ENCODE results near the gene CAPSL. TPM values are rescaled to one million over a fixed set of nuclear protein-coding genes. Genes with fewer than 3 reads are reported as not detected.

CAPSL gene
- total and polyA plus RNA-seq, 9 of the 15 experiments (the other 6 are each of a cell fraction or from before 2014, with no cell fraction given) = not detected

DNA sequence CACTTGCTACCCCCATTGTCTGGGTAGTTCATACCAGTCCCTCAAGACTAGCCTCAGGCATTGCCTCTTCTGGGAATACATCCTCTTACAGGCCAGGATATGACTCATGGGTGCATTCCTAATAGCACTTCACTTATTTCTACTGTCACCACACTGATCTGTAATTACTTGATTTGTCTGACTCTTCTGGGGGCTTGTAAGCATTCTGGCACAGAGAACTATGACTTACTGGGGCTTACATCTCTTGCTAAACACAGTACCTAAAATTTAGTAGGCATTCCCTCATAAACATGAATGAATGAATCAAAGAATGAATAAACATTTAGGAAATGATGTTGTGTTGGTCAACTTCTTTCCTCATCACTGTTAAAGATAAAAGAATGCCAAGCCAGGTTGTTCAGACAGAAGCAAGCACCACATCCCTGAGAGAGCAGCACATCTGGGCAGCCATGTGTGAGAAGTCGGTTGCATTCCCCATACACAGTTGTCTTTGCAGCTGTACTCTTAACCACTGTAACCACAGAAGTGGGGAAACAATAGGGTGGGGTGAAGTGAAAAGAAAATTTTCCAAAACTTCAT, 54.1 kb downstream of the CAPSL start (continued):
- no peak for TF ChIP-seq ADNP (tag; IDR thresholded peaks at IDR 0.05)

DNA sequence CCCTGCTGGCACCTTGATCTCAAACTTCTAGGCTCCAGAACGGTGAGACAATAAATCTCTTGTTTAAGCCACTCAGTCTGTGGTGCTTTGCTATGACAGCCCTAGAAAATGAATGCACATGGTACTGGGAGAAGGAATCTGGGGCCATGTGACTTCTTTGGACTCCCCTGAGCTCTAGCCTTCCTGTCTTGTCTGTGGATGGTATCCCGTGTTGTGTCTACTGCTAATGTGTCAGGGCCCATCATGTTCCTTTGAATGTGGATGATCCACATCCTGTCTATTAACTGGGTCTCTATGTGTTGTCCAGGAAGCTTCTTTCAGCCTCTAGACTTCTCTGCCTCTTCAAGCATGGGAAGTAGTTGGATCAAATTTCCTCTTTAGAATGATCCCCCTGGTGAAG, 56.7 kb downstream of the CAPSL start:
- 0% methylated on average over 2 of the region's 2 CpGs for WGBS (ENCODE audit: insufficient coverage, low coverage, missing lambda C conversion rate)
- Histone ChIP-seq H2AFZ (ENCODE audit: low read depth, low read length) (no peak overlapping the region), H3K4me3 (no peak overlapping the region), H3K79me2 (ENCODE audit: control insufficient read depth, insufficient read depth, low read length) (no peaks in the 10 kb centered on the region), H3K9me3 (replicated peaks; ENCODE audit: control insufficient read depth, insufficient read depth, low read depth, low read length) (no peaks in the 10 kb centered on the region), H3K27me3 (ENCODE audit: control insufficient read depth in 2 of 2, insufficient read depth in 2 of 2, low read length in 2 of 2) (no peaks in the 10 kb centered on the region), H3K27ac (ENCODE audit: extremely low read depth, low read depth, low read length) (no peak overlapping the region), H3K4me2 (ENCODE audit: insufficient read depth, low read length) (no peak overlapping the region), H3K36me3 (ENCODE audit: control insufficient read depth, insufficient read depth, low read length) (no peaks in the 10 kb centered on the region), H3K9me1 (ENCODE audit: control insufficient read depth, insufficient read depth, low read length) (no peaks in the 10 kb centered on the region), H4K20me1 (replicated peaks; ENCODE audit: control insufficient read depth, insufficient read depth, low read length) (no peaks in the 10 kb centered on the region), H3K4me1 (replicated peaks in 1 of 2; ENCODE audit: control insufficient read depth in 2 of 2, insufficient read depth in 2 of 2, low read length in 2 of 2) (no peaks in the 10 kb centered on the region), H3K9ac (ENCODE audit: insufficient read depth in 1 of 2, low read depth in 2 of 2, low read length in 2 of 2) (no peak overlapping the region)
- in situ Hi-C loops (cut with MboI) = no loop called here
- intact Hi-C loops (cut with micrococcal nuclease) = no loop called here
- ChIA-PET POLR2A (no interaction called here), CTCF (ENCODE audit: low intra/inter-chr PET ratio) (no interaction called here)
- ATAC-seq = no peak
- no TSS peak for BruUV-seq (replicated peaks)
- DNase-seq (ENCODE audit: extremely low read depth in 1 of 4, low spot score in 3 of 4) = no peak
- FAIRE-seq = no peak
- TF ChIP-seq ZNF143 (CRISPR knock-in tag; IDR thresholded peaks at IDR 0.05) = no peak
- no peak for TF ChIP-seq HDAC2 (IDR thresholded peaks at IDR 0.05)
- no peak for TF ChIP-seq RCOR1 (IDR thresholded peaks at IDR 0.05; ENCODE audit: borderline replicate concordance in 1 of 2, low read depth in 2 of 2, low read length in 2 of 2)
- TF ChIP-seq, protein P1, sequence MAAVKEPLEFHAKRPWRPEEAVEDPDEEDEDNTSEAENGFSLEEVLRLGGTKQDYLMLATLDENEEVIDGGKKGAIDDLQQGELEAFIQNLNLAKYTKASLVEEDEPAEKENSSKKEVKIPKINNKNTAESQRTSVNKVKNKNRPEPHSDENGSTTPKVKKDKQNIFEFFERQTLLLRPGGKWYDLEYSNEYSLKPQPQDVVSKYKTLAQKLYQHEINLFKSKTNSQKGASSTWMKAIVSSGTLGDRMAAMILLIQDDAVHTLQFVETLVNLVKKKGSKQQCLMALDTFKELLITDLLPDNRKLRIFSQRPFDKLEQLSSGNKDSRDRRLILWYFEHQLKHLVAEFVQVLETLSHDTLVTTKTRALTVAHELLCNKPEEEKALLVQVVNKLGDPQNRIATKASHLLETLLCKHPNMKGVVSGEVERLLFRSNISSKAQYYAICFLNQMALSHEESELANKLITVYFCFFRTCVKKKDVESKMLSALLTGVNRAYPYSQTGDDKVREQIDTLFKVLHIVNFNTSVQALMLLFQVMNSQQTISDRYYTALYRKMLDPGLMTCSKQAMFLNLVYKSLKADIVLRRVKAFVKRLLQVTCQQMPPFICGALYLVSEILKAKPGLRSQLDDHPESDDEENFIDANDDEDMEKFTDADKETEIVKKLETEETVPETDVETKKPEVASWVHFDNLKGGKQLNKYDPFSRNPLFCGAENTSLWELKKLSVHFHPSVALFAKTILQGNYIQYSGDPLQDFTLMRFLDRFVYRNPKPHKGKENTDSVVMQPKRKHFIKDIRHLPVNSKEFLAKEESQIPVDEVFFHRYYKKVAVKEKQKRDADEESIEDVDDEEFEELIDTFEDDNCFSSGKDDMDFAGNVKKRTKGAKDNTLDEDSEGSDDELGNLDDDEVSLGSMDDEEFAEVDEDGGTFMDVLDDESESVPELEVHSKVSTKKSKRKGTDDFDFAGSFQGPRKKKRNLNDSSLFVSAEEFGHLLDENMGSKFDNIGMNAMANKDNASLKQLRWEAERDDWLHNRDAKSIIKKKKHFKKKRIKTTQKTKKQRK (IDR thresholded peaks at IDR 0.05; ENCODE audit: borderline replicate concordance, low read depth, low read length) = no peak
- no peak for TF ChIP-seq ETS1 (conservative IDR thresholded peaks at IDR 0.05; ENCODE audit: control insufficient read depth, low read depth, low read length)
- no peak for TF ChIP-seq SAFB (IDR thresholded peaks at IDR 0.05; ENCODE audit: borderline replicate concordance, low read depth, low read length)
- TF ChIP-seq ZNF3 (CRISPR knock-in tag; IDR thresholded peaks at IDR 0.05) = no peak
- no peak for TF ChIP-seq NEUROD1 (IDR thresholded peaks at IDR 0.05; ENCODE audit: borderline replicate concordance, low read depth, low read length, partially characterized antibody)
- no peak for TF ChIP-seq CCAR2 (IDR thresholded peaks at IDR 0.05; ENCODE audit: low read depth, low read length)
- TF ChIP-seq BCOR (IDR thresholded peaks at IDR 0.05) = no peak
- no peak for TF ChIP-seq RBM14 (IDR thresholded peaks at IDR 0.05; ENCODE audit: borderline replicate concordance, insufficient read depth, low read depth, low read length)
